Caco-2 (cell line): ENCODE measurements around the gene SPATC1L. TPM values are rescaled to one million over a fixed set of nuclear protein-coding genes. Genes with fewer than 3 reads are reported as not detected.

Experiments used
- BruUV-seq: library from RNA; stranded (reverse); fragments of 400-500 nt; replicated peaks from 2 replicates; lab custom pipeline; 2021; lab: Mats Ljungman, UMichigan
- CTCF ChIA-PET: fragments of 300-600 bp; sonication (Branson Sonifier 250); formaldehyde crosslinking; loops from one replicate; lab custom pipeline; 2022; ENCODE audit warnings: antibody characterized with exemption; lab: Charles Lee
- POLR2A ChIA-PET: fragments of 300-600 bp; sonication (Branson Sonifier 250); formaldehyde crosslinking; loops from one replicate; lab custom pipeline; 2022; ENCODE audit warnings: antibody characterized with exemption; lab: Charles Lee
- DNase-seq, 2 experiments: peaks; one replicate each; pipeline versions ENCODE4 v3.0.0 to v3.0.0-alpha.2; 2020 to 2022
- H3K27me3 ChIP-seq: replicated peaks from 2 replicates; pipeline ENCODE4 v1.6.0; 2011; ENCODE audit warnings: low read length; ENCODE audit not compliant: control insufficient read depth, insufficient read depth
- H3K36me3 ChIP-seq: 2 replicates; pipeline ENCODE4 v1.5.1; 2011; ENCODE audit warnings: low read length; ENCODE audit not compliant: control insufficient read depth, insufficient read depth
- H3K4me1 ChIP-seq: fragments of 250-450 bp; sonication (Bioruptor Pico); 2 replicates; pipeline ENCODE4 v1.5.1; 2020; ENCODE audit warnings: mild to moderate bottlenecking
- H3K4me3 ChIP-seq: 2 replicates; pipeline ENCODE4 v1.5.1; 2011; ENCODE audit warnings: low read depth, mild to moderate bottlenecking, control low read depth, low read length
- H3K9me3 ChIP-seq: fragments of 250-450 bp; sonication (Bioruptor Pico); 2 replicates; pipeline ENCODE4 v1.5.1; 2020; ENCODE audit warnings: mild to moderate bottlenecking, moderate library complexity
- H3K27ac Mint-ChIP-seq: one replicate; pipeline ENCODE4 v1.8.0; 2022; ENCODE audit warnings: mixed read lengths; ENCODE audit not compliant: unreplicated experiment
- H3K27me3 Mint-ChIP-seq: one replicate; pipeline ENCODE4 v1.8.0; 2022; ENCODE audit warnings: mixed read lengths; ENCODE audit not compliant: insufficient read depth, unreplicated experiment
- H3K36me3 Mint-ChIP-seq: one replicate; pipeline ENCODE4 v1.8.0; 2022; ENCODE audit warnings: mild to moderate bottlenecking, mixed read lengths; ENCODE audit not compliant: insufficient read depth, unreplicated experiment
- H3K4me1 Mint-ChIP-seq: one replicate; pipeline ENCODE4 v1.8.0; 2022; ENCODE audit warnings: low read depth, mixed read lengths; ENCODE audit not compliant: unreplicated experiment
- H3K4me3 Mint-ChIP-seq: one replicate; pipeline ENCODE4 v1.8.0; 2022; ENCODE audit warnings: mild to moderate bottlenecking, moderate library complexity, mixed read lengths; ENCODE audit not compliant: unreplicated experiment
- H3K9me3 Mint-ChIP-seq: one replicate; pipeline ENCODE4 v1.8.0; 2022; ENCODE audit warnings: mixed read lengths; ENCODE audit not compliant: unreplicated experiment
- intact Hi-C: fragments of 100-400 bp; cut with micrococcal nuclease; formaldehyde crosslinking; loops from one replicate; pipeline ENCODE4 v1.10.0; 2022; ENCODE audit not compliant: unreplicated experiment
- total RNA-seq: library from RNA; stranded (reverse); gene quantifications from 2 replicates; pipeline ENCODE4 v1.2.3, GENCODE V29; 2022
- TF ChIP-seq, protein P1 (sequence below), 2 experiments: fragments of 200-600 bp in 1 of 2; IDR thresholded peaks; 1 replicate in 1 of 2; 2 replicates in 1 of 2; pipeline versions ENCODE4 v1.5.1 to v1.8.0; 2011 to 2022; ENCODE audit warnings: antibody characterized with exemption in 1 of 2, control low read depth in 1 of 2, inconsistent platforms in 1 of 2, low read depth in 1 of 2, low read length in 1 of 2, mild to moderate bottlenecking in 1 of 2, moderate library complexity in 1 of 2; ENCODE audit not compliant: insufficient read depth in 1 of 2, severe bottlenecking in 1 of 2, unreplicated experiment in 1 of 2

SPATC1L gene
- total RNA-seq, 1 experiment from 2014 or later: 3.1 TPM

DNA sequence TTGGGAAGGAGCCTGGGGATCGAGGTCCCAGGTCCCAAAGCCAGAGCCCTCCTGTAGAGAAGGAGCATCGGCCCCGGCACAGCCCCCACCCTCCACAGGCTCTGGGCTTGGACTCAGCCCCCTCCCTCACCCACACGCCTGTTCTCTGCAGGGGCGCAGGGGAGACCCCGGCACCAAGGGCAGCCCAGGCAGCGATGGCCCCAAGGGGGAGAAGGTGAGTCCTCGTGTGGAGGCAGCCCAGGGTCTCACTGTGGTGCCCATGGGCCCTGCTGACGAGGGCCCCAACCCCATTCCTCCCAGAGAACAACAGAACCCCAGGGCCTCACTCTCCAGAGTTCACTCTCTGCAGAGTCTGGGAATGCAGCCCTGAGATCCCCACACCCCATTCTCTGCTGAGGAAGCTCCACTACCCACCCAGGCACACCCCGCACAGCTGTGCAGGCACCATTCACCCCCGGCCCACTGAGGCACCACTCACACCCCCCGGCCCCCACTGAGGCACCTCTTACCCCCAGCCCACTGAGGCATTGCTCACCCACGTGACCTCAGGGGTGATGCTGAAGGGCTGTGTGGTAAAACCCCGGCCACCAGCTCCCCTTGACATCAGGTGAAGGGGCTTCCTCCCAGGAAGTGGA is 64.5 kb downstream of the SPATC1L start:
- no peaks in the 10 kb centered on the region for H3K4me1 ChIP-seq
- ChIA-PET CTCF (no interaction called here), POLR2A (no interaction called here)
- no peaks in the 10 kb centered on the region for H3K27me3 ChIP-seq
- no peaks in the 10 kb centered on the region for H3K27me3 Mint-ChIP-seq
- H3K4me3 Mint-ChIP-seq: no peak overlapping the region
- peak in 1 of 2 experiments; percentile 19 for DNase-seq
- intact Hi-C loops: no loop called here
- TF ChIP-seq, protein P1, sequence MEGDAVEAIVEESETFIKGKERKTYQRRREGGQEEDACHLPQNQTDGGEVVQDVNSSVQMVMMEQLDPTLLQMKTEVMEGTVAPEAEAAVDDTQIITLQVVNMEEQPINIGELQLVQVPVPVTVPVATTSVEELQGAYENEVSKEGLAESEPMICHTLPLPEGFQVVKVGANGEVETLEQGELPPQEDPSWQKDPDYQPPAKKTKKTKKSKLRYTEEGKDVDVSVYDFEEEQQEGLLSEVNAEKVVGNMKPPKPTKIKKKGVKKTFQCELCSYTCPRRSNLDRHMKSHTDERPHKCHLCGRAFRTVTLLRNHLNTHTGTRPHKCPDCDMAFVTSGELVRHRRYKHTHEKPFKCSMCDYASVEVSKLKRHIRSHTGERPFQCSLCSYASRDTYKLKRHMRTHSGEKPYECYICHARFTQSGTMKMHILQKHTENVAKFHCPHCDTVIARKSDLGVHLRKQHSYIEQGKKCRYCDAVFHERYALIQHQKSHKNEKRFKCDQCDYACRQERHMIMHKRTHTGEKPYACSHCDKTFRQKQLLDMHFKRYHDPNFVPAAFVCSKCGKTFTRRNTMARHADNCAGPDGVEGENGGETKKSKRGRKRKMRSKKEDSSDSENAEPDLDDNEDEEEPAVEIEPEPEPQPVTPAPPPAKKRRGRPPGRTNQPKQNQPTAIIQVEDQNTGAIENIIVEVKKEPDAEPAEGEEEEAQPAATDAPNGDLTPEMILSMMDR (IDR thresholded peaks at IDR 0.05; ENCODE audit: insufficient read depth in 1 of 2, low read depth in 1 of 2, low read length in 1 of 2, severe bottlenecking in 1 of 2, unreplicated experiment in 1 of 2): no peak
- H3K4me3 ChIP-seq: no peak overlapping the region
- no peak overlapping the region for H3K27ac Mint-ChIP-seq
- H3K36me3 Mint-ChIP-seq: no peaks in the 10 kb centered on the region
- H3K9me3 Mint-ChIP-seq: no peaks in the 10 kb centered on the region
- no peaks in the 10 kb centered on the region for H3K9me3 ChIP-seq
- no peaks in the 10 kb centered on the region for H3K36me3 ChIP-seq
- BruUV-seq: no TSS peak
- no peaks in the 10 kb centered on the region for H3K4me1 Mint-ChIP-seq

DNA sequence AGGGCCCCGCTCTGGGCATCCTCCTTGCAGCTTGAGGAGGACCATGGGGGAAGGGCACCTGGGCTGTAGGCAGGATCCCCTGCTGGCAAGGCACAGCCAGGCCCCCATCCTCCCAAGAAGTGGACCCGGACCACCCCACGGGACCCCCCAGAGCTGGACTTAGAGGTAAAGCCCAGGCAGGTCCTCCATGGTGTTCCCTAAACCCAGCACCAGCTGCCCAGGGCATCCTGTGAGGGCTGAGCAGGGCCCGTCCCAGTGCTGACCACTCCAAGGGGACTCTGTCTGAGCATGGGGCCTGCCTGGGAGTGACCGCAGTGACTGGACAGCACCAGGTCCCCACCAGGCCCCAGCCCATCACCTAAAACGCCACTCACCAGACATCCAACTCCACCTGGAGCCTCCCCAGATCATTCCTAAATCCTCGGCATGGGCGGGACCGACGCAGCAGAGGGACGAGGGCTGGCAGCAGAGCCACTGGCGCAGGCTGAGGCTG is 65.1 kb downstream of the SPATC1L start:
- Mint-ChIP-seq H3K27me3 (no peaks in the 10 kb centered on the region), H3K9me3 (no peaks in the 10 kb centered on the region), H3K27ac (no peak overlapping the region), H3K4me1 (no peaks in the 10 kb centered on the region), H3K4me3 (no peak overlapping the region), H3K36me3 (no peaks in the 10 kb centered on the region)
- TF ChIP-seq, protein P1 (IDR thresholded peaks at IDR 0.05; ENCODE audit: insufficient read depth in 1 of 2, low read depth in 1 of 2, low read length in 1 of 2, severe bottlenecking in 1 of 2, unreplicated experiment in 1 of 2): no peak
- Histone ChIP-seq H3K36me3 (no peaks in the 10 kb centered on the region), H3K9me3 (no peaks in the 10 kb centered on the region), H3K4me1 (no peaks in the 10 kb centered on the region), H3K27me3 (no peaks in the 10 kb centered on the region), H3K4me3 (no peak overlapping the region)
- no TSS peak for BruUV-seq
- POLR2A ChIA-PET: no interaction called here
- CTCF ChIA-PET: no interaction called here
- DNase-seq: peak in 1 of 2 experiments; percentile 23
- intact Hi-C loops: no loop called here

DNA sequence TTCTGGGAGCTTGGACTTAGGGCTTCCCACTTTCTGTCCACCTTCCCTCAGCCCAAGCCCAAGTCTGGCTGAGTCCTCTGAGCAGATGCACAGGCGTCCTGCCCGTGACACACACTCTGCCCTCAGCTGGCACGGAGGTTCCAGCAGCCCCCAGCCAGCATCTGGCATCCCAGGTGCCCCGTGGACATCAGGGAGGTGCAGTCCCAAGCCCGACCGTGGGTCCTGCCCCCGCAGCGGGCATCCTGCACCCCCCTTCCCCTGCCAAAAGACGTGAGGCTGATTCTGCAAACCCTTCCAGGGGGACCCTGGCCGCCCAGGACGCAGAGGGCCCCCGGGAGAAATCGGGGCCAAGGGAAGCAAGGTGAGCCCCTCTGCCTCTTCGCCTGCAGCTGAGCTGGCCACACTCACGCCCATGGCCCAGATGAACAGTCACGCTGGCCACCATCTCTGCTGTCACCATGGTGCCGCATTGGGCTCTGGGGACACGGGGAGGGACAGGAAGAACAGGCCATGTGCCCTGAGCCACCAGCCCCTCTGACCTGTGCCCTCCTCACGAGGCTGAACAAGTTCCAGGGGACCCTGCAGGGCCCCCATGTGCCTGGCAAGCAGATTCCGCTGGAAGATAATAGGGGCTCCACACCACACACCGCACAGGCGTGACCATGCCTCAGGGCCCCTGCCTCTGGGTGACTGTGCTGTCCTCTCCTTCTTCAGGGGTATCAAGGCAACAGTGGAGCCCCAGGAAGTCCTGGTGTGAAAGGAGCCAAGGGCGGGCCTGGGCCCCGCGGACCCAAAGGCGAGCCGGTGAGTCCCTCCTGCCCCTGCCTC is 65.7 kb downstream of the SPATC1L start:
- Histone ChIP-seq H3K27me3 (no peaks in the 10 kb centered on the region), H3K4me3 (no peak overlapping the region), H3K36me3 (no peaks in the 10 kb centered on the region), H3K9me3 (no peaks in the 10 kb centered on the region), H3K4me1 (no peaks in the 10 kb centered on the region)
- BruUV-seq: no TSS peak
- Mint-ChIP-seq H3K4me1 (no peaks in the 10 kb centered on the region), H3K27ac (no peak overlapping the region), H3K4me3 (no peak overlapping the region), H3K36me3 (no peaks in the 10 kb centered on the region), H3K9me3 (no peaks in the 10 kb centered on the region), H3K27me3 (no peaks in the 10 kb centered on the region)
- DNase-seq: peak in 1 of 2 experiments; percentile 23
- TF ChIP-seq, protein P1 (IDR thresholded peaks at IDR 0.05; ENCODE audit: insufficient read depth in 1 of 2, low read depth in 1 of 2, low read length in 1 of 2, severe bottlenecking in 1 of 2, unreplicated experiment in 1 of 2): no peak
- ChIA-PET CTCF (no interaction called here), POLR2A (no interaction called here)
- intact Hi-C loops: no loop called here
